Stimulated activated CD4-positive, alpha-beta T cell treated with anti-CD3 and anti-CD28 coated beads, Interleukin-2, amount 100 ng/mL, for 4 hours (primary cell): ENCODE measurements around the gene TPK1.
"Not testable (repeated sequence)": the region's sequence is repeated elsewhere in the genome, so short reads cannot be mapped to it uniquely, and the experiment has no call there.

Source experiments
- DNase-seq: peaks from one replicate; pipeline ENCODE4 v3.0.0-alpha.2; 2020; ENCODE audit warnings: low read depth

TPK1 gene

DNA sequence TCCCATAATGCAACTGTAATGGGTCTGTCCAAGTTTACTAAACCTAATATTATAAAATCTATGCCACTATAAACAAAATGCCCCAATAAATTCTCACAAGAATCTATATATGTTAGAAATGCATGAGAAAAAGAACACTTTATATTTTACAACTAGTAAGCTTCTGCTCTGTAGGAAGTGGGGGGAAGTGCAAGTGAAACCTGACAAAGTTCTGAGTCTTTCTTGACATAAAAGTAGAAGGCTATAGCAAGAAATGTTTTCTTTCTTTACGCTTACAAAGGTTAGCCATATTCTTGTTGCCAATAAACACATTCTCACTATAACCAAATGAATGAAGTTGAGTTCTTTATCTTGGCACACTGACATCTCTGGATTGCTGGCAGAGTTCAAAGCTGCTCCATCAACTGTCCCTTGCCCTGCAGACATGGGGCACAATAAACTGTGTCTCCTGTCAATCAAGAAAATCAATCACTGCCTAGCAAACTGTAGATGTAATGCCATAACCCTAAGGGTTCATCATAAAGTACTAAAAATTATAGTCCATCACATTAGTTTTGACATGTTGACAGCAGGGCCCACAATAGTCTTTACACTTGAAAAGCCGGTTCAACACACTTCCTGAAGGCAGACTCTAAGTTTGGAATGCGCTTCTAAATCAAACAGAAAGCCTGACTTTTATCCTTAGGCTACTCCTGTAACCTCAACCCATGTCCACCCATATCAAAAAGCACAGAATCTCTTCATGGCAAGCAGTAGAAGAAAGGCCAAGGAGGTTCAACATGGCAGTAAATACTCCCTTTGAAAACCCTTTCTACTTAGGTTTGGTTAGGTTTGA lies 58.6 kb downstream of the TPK1 start:
- DNase-seq, result no peak

DNA sequence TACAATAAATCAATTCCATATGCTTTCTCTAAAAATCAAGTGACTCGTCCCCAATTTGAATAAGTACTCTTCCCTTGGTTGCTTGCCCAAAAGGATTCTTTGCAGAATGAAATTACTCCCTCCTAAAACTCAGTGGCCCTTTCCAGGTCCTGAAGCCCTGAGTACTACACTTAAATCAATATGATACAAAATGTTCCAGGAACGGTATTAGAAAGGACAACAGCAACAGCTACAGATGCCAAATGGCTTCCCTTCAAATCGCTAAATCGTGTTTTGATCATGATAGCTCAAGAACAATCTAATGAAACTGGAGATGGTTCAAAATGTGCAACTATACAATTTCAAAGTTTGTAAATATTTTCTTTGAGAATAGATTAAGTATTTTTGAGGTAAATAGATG lies 59.4 kb downstream of the TPK1 start:
- no peak for DNase-seq

GRCh38 chr7:144775749-144776148 lies 60.1 kb downstream of the TPK1 start:
- DNase-seq, result no peak

DNA sequence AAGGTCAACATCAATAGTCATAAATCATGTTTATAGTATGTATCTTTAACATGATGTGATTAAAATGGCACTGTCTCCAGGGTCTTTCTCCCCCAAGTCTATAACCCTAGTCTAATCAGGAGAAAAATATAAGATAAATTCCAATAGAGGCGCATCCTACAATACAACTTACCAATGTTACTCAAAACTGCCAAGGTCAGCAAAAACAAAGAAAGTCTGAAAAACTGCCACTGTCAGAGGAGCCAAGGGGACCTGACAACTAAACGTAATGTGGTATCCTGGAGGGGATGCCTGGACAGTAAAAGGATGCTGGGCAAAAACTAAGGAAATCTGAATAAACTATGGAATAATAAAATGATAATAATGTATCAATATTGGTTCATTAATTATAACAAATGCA lies 63.9 kb downstream of the TPK1 start:
- no peak for DNase-seq

DNA sequence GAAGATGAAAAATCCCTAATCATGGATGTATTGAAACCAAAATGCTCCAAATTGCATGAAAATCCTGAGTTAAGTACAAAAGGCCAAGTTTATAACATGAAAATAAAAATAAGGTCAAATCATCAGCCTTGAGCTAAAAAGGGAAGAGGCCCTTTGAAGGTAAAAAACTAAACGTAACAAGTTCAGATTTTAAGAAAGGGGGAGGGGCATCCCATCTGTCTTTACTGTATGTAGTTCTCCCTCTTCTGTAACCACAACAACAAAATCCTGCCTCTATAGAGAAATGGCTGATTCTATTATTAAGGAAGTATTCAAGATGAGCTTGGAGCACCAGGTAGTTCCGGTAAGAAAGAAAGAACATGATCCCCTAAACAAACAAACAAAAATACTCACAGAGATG lies 64.7 kb downstream of the TPK1 start:
- no peak for DNase-seq

DNA sequence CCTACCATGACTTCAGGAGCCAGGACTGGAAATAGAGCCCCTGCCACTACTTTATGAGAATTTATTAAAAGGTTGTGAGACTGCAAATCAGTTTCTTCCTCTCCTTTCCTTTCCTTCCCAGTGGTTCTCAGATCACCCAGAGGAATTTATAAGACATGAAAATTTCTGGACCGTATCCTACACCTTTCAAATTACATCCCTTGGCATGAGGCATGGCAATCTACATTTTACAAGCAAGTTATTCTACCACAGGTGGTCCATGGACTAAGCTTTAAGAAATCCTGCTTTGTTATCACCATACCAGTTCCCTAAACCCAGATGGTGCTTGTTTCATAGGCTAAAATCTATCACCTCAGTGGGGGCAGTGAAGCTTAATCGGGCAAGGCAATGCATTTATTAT lies 66.5 kb downstream of the TPK1 start:
- DNase-seq, result no peak

- DNase-seq, result no peak
These were observed 67.2 kb downstream of the TPK1 start for GRCh38 chr7:144768633-144769032.

DNA sequence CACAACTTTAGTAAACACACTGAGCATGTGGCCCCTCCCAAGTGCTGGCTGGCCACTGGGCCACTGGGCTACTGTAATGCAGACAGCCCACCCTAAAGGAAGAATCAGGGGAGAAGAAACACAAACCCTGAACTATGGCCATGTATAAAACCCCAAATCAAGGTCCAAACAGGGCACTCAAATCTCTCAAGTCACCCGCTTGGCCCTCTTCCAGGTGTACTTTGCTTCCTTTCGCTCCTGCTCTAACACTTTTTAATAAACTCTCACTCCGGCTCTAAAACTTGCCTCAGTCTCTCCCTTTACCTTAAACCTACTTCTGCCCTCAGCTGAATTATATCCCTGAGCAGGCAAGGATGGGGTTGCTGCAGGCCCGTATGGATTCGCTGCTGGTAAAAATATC lies 72.6 kb downstream of the TPK1 start:
- DNase-seq, result no peak

DNA sequence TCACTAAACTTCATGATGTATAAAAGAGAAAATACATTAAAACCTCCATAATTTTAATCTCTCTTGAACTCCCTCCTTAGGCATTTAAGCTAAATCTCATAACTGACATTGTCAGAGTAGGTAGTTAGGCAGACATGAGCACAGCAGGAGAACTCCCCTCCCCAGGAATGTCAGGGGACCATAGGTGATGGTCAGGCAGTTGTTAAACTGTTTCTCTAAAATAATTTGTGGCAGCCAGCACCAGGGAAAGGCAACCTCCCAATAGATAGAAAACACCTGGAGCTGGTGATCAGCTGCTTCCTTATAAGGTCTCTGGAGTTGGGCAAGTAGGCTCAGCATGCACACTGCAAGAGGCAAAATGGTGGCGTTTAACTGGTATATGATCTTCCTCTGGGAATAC lies 73.0 kb downstream of the TPK1 start:
- no peak for DNase-seq

DNA sequence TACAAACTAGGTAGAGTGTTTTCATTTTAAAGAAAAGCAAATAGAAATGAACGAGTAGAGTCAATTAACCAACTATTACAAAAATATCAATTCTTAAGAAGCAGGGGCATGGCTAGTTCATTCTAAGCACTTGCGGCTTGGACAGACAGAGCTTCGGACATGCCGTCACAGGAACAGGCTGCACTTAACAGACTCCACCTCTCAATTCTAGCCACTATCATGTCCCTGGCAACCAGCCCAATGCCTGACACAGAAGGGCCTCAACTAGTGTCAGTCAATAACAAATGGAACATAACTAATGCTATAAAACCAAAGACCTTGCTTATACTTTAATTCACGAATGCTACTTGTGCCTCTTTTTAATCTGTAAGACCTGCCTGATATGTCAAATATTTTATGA lies 74.4 kb downstream of the TPK1 start:
- no peak for DNase-seq

DNA sequence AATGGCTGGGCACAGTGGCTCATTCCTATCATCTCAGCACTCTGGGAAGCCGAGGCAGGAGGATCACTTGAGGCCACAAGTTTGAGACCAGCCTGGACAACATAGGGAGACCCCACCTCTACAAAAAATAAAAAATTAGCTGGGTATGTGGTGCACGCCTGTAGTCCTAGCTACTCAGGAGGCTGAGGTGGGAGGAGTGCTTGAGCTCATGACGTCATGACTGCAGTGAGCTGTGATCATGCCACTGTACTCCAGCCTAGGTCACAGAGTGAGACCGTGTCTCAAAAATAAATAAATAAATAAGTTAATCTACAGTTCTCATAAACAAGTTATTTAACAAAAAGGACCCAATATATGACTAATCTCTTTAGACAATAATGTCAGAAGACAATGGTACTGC lies 76.2 kb downstream of the TPK1 start:
- DNase-seq, result no peak

DNA sequence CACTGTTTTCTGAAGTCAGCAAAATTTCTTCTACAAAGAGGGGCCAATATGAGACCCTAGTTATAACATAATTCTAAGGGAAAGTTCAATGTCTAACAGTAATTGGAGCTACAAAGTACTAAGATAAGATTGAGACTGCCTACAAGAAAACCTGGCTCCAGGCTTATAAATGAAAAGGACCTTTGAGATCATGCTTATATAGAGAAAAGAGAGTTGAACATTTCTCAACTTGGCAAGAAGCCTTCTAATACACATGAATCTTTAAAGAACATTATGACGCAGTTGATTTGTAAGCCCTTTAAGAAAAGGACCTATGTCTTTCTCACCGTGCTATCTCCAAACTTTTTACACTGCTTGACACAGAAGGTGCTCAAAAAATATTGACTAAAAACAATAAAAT lies 87.9 kb downstream of the TPK1 start:
- no peak for DNase-seq

DNA sequence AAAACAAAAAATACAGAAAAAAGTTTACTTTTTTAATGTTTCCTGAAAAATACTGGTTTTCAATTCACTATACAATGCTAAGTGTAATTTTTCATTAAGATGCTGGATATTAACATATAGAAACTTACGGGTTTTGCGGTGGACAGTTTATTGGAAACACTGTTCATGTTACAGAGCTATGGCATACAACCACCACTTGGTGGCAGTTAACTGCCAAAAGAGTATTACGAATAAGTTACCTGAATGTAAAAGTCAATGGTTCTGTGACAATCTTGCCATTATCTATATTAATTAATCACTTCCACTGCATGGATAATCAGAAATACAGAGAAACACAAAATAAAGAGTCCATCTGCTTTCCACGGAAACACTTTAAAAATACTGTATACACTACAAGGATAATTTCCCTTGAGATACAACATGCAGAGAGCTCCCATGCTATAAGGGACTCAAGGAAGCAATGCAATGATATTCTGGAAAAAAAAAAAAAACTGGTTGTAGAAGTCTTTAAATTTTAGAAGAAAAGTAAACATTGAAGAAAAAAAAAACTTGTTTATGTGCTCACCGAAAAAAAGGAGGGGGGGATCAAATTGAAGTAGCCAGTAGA lies 97.0 kb downstream of the TPK1 start:
- peak; percentile 2 for DNase-seq

DNA sequence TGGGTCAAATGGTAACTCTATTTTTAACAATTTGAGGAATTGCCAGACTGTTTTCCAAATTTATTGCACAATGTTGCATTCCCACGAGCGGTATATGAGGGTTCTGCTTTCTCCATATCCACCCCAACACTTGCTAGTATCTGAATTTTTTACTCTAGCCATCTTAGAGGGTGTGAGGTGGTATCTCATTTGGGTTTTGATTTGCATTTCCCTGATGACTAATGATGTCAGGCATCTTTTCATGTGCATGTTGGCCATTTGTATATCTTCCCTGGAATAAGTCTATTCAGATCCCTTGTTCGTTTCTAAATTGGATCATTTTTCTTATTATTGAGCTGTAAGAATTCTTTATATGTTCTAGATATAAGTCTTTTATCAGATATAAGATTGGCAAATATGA lies 97.7 kb downstream of the TPK1 start:
- DNase-seq, result no peak

GRCh38 chr7:144736880-144737493 lies 98.9 kb downstream of the TPK1 start:
- DNase-seq, result no peak

GRCh38 chr7:144735505-144736276 lies 100.2 kb downstream of the TPK1 start:
- DNase-seq, result no peak

- no peak for DNase-seq
These were observed 104.0 kb downstream of the TPK1 start for GRCh38 chr7:144731661-144732351.

DNA sequence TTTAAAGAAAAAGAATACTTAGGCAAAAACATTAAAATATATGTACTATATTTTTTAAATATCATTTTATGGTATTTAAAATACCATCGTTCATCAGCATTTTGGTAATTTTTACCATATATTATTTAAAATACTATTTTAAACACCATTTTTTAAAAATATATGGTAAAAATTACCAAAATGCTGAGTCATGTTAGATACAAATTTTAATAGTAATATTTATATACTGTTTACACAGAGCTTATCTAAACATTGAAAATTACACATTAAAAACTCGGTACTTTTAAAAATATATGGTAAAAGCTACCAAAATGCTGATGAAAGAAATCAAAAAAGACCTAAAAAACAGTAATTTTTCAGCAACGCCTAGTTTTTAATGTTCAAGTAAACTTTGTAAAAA lies 105.6 kb downstream of the TPK1 start:
- no peak for DNase-seq

GRCh38 chr7:144729226-144729625 lies 106.6 kb downstream of the TPK1 start:
- no peak for DNase-seq

- no peak for DNase-seq
These were observed 107.3 kb downstream of the TPK1 start for GRCh38 chr7:144728551-144728950.

- not testable (repeated sequence) for DNase-seq
These were observed 109.0 kb downstream of the TPK1 start for GRCh38 chr7:144726840-144727239.

GRCh38 chr7:144725070-144725469 lies 110.8 kb downstream of the TPK1 start:
- no peak for DNase-seq
